ENCODE data around the gene CREBZF. TPM values are rescaled to one million over a fixed set of nuclear protein-coding genes. Genes with fewer than 3 reads are reported as not detected.
A peak's percentile ranks its signal among the peaks of the same experiment; 100 is the strongest.

CREBZF gene
- total and polyA plus RNA-seq, 2 experiments from 2014 or later = 46.0 to 69.7 TPM

DNA sequence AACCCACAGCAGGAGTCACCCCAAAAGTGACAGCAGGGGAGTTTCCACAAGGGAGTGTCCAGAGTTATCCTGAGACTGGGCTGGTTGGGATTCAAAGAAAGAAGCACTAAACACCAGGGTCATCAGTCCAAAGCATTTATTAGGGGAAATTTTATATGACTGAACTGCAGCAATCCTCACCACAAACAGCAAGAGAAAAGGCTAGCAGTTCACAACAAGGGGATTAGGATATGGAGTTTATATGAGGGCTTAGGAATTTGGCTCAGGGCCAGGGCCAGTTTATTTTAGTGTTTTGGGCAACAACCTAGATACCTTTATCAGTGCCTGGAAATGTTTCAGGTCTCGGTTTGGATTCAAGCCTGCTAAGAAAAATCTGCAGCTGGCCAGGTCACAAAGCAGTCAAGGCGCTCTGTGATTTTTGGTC is 21.7 kb downstream of the CREBZF start:
- Histone ChIP-seq H3K9me3 (ENCODE audit: low read depth) (no peaks in the 10 kb centered on the region), H4K20me1 (ENCODE audit: insufficient read depth, poor library complexity, severe bottlenecking) (no peaks in the 10 kb centered on the region), H3K79me2 (no peaks in the 10 kb centered on the region), H3K9me2 (replicated peaks; ENCODE audit: insufficient read depth) (no peaks in the 10 kb centered on the region), H3K4me2 (peak overlapping the region; percentile 26), H3K27me3 (peaks cover 3% of the 10 kb centered on the region), H3K4me1 (ENCODE audit: insufficient read depth) (peaks cover 6% of the 10 kb centered on the region), H2AFZ (no peak overlapping the region), H3K36me3 (replicated peaks; ENCODE audit: insufficient read depth, low read depth) (no peaks in the 10 kb centered on the region), H3K27ac (no peak overlapping the region), H3K4me3 (no peak overlapping the region)
- TF ChIP-seq EZH2phosphoT487 (IDR thresholded peaks at IDR 0.05; ENCODE audit: low read depth, severe bottlenecking, unreplicated experiment) (no peak), EZH2 (IDR thresholded peaks at IDR 0.05; ENCODE audit: borderline replicate concordance) (no peak)
- TF ChIP-seq, protein P1, sequence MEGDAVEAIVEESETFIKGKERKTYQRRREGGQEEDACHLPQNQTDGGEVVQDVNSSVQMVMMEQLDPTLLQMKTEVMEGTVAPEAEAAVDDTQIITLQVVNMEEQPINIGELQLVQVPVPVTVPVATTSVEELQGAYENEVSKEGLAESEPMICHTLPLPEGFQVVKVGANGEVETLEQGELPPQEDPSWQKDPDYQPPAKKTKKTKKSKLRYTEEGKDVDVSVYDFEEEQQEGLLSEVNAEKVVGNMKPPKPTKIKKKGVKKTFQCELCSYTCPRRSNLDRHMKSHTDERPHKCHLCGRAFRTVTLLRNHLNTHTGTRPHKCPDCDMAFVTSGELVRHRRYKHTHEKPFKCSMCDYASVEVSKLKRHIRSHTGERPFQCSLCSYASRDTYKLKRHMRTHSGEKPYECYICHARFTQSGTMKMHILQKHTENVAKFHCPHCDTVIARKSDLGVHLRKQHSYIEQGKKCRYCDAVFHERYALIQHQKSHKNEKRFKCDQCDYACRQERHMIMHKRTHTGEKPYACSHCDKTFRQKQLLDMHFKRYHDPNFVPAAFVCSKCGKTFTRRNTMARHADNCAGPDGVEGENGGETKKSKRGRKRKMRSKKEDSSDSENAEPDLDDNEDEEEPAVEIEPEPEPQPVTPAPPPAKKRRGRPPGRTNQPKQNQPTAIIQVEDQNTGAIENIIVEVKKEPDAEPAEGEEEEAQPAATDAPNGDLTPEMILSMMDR (IDR thresholded peaks at IDR 0.05; ENCODE audit: poor library complexity) = no peak
- WGBS (ENCODE audit: low lambda C conversion rate, missing lambda C conversion rate) = 33% methylated on average over 2 of the region's 2 CpGs
- peak; percentile 30 for DNase-seq (ENCODE audit: low spot score)

DNA sequence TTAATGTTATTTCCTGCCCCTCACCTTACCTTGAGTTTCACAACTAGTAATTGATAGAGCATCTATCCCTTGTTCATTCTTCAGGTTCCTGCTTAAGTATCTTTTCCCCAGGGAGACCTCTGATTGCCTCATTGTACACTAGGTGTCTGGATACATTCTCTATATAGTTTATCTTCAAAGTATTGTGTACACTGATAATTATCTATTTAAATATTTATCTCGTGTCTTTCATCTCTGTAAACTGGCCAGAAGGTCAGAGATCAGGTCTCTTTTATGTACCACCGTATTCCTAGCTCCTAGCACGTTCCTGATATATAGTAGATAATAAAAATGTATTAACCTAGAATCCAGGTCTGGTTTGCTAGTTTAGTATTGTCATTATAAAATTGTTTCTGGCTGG is 30.2 kb downstream of the CREBZF start:
- H3K9me3 ChIP-seq (ENCODE audit: low read depth) = no peaks in the 10 kb centered on the region
- 63% methylated on average over 3 of the region's 3 CpGs for WGBS (ENCODE audit: low lambda C conversion rate, missing lambda C conversion rate)
- TF ChIP-seq, protein P1 (IDR thresholded peaks at IDR 0.05; ENCODE audit: poor library complexity) = no peak
- TF ChIP-seq EZH2 (IDR thresholded peaks at IDR 0.05; ENCODE audit: borderline replicate concordance) = no peak
- TF ChIP-seq EZH2phosphoT487 (IDR thresholded peaks at IDR 0.05; ENCODE audit: low read depth, severe bottlenecking, unreplicated experiment) = no peak
- no peak overlapping the region for H3K4me2 ChIP-seq
- H3K4me3 ChIP-seq = no peak overlapping the region
- H3K4me1 ChIP-seq (ENCODE audit: insufficient read depth) = no peaks in the 10 kb centered on the region
- H3K27ac ChIP-seq = no peak overlapping the region
- H2AFZ ChIP-seq = no peak overlapping the region
- H3K9me2 ChIP-seq (replicated peaks; ENCODE audit: insufficient read depth) = no peaks in the 10 kb centered on the region
- peaks cover 5% of the 10 kb centered on the region for H3K36me3 ChIP-seq (replicated peaks; ENCODE audit: insufficient read depth, low read depth)
- no peak for DNase-seq (ENCODE audit: low spot score)
- H4K20me1 ChIP-seq (ENCODE audit: insufficient read depth, poor library complexity, severe bottlenecking) = no peaks in the 10 kb centered on the region
- no peaks in the 10 kb centered on the region for H3K27me3 ChIP-seq
- H3K79me2 ChIP-seq = peaks cover 35% of the 10 kb centered on the region

DNA sequence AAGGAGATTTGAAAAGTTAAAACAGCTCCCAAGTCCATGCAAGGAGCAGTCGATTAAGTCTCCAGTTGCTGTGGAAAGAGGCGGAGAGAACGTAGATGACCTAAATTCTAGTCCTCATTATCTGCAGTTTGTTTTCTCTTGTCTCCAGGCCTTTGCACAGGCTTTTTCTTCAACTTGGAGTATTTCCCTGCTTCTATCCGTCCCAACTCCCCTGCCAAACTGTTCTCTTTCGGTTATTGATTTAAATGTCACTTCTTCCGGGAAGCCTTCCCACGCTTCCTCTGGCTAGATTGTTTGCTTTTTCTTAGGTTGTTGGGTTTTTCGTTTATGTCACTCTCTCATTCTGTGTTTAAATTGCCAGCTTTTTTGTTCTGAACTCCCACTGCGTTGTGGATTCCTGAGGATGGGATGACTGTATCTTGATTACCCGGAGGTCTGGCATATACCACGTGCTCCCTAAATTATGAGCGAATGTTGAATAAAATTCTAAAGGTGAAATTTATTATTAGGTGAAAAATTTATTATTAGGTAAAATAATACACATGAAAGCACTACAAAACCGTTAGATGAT is 36.1 kb downstream of the CREBZF start:
- peak; percentile 13 for DNase-seq (ENCODE audit: low spot score)
- no peak for TF ChIP-seq EZH2phosphoT487 (IDR thresholded peaks at IDR 0.05; ENCODE audit: low read depth, severe bottlenecking, unreplicated experiment)
- under 1% methylated on average over 13 of the region's 13 CpGs for WGBS (ENCODE audit: low lambda C conversion rate, missing lambda C conversion rate)
- Histone ChIP-seq H2AFZ (peak overlapping the region; percentile 61), H3K27ac (peak overlapping the region; percentile 62), H3K27me3 (no peaks in the 10 kb centered on the region), H4K20me1 (ENCODE audit: insufficient read depth, poor library complexity, severe bottlenecking) (no peaks in the 10 kb centered on the region), H3K9me3 (ENCODE audit: low read depth) (no peaks in the 10 kb centered on the region), H3K4me1 (ENCODE audit: insufficient read depth) (peaks cover 6% of the 10 kb centered on the region), H3K4me3 (peak overlapping the region; percentile 73), H3K36me3 (replicated peaks; ENCODE audit: insufficient read depth, low read depth) (no peaks in the 10 kb centered on the region), H3K79me2 (peaks cover 43% of the 10 kb centered on the region), H3K9me2 (replicated peaks; ENCODE audit: insufficient read depth) (no peaks in the 10 kb centered on the region), H3K4me2 (peak overlapping the region; percentile 80)

DNA sequence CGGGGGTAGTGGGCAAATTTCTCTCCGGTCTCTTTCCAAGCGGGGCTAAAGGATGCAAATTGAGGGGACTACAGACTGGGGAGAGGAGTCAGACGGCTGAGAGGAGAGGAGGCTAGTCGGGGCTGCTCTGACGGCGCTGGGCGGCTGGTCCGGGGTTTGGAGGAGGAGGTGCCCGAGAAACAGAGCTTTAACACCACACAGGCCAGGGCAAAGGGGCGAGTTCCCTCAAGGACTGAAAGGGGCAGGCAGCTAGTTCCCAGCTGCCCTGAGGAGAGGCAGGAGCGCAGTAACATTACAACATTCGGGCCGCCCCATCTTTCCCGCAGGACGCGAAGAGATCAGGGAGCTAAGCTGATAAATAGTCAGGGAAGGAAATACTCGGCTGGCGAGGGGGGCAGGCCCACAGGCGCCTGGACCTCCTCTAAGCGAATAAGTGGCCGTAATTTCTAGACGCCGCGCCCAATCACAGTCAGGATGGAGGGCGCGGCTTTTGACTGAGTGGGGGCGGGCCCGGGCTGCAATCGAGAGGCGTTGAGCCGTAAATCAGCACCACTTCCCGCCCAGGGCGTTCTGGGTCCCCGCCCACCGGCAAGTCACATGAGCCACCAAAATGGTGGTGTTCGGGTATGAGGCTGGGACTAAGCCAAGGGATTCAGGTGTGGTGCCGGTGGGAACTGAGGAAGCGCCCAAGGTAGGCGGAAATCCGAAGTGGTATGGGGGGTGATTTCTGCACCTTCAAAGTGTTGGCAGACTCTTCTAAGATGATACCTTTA is 36.7 kb downstream of the CREBZF start, which contains the start of gene TMEM126B:
TMEM126B (plus strand) TSS at position 596 of the 773 bp plus-strand sequence; CDS start at position 611, 15 bp downstream.
- Histone ChIP-seq H3K79me2 (peaks cover 38% of the 10 kb centered on the region), H3K4me2 (peak within 1 kb of the TSS; percentile 95), H3K4me3 (peak within 1 kb of the TSS; percentile 73), H3K27me3 (no peaks in the 10 kb centered on the region), H3K9me3 (ENCODE audit: low read depth) (no peaks in the 10 kb centered on the region), H4K20me1 (ENCODE audit: insufficient read depth, poor library complexity, severe bottlenecking) (no peaks in the 10 kb centered on the region), H3K36me3 (replicated peaks; ENCODE audit: insufficient read depth, low read depth) (no peaks in the 10 kb centered on the region), H3K9me2 (replicated peaks; ENCODE audit: insufficient read depth) (no peaks in the 10 kb centered on the region), H3K4me1 (ENCODE audit: insufficient read depth) (peaks cover 6% of the 10 kb centered on the region), H3K27ac (peak within 1 kb of the TSS; percentile 70), H2AFZ (peak within 1 kb of the TSS; percentile 99)
- peak; percentile 98 for DNase-seq (ENCODE audit: low spot score)
- no peak for TF ChIP-seq EZH2 (IDR thresholded peaks at IDR 0.05; ENCODE audit: borderline replicate concordance)
- 1% methylated on average over 41 of the region's 41 CpGs for WGBS (ENCODE audit: low lambda C conversion rate, missing lambda C conversion rate)

Data from hepatocyte (in vitro differentiated cells).